Mucosa of stomach (tissue), 1 donor: ENCODE results near the gene SSC5D.

ENCODE experiments used
- H3K27me3 ChIP-seq: one replicate; pipeline ENCODE4 v1.7.0; 2013; ENCODE audit warnings: mild to moderate bottlenecking, low read length; ENCODE audit not compliant: control insufficient read depth, insufficient read depth
- H3K36me3 ChIP-seq: one replicate; pipeline ENCODE4 v1.7.0; 2013; ENCODE audit warnings: low read length; ENCODE audit not compliant: control insufficient read depth, insufficient read depth
- H3K4me1 ChIP-seq: one replicate; pipeline ENCODE4 v1.7.0; 2013; ENCODE audit warnings: mild to moderate bottlenecking, low read length; ENCODE audit not compliant: control insufficient read depth, insufficient read depth
- H3K4me3 ChIP-seq: one replicate; pipeline ENCODE4 v1.7.0; 2013; ENCODE audit warnings: low read length
- H3K9ac ChIP-seq: one replicate; pipeline ENCODE4 v1.7.0; 2013; ENCODE audit warnings: mild to moderate bottlenecking, low read length, moderate library complexity
- H3K9me3 ChIP-seq: one replicate; pipeline ENCODE4 v1.7.0; 2013; ENCODE audit warnings: mild to moderate bottlenecking, low read length, moderate library complexity; ENCODE audit not compliant: control insufficient read depth
- donor health status: Pancreatic carcinoma.

Gene SSC5D

GRCh38 chr19:55486043-55486970 is 1.9 kb upstream of the SSC5D start:
- no peak overlapping the region for H3K9ac ChIP-seq
- no peaks in the 10 kb centered on the region for H3K9me3 ChIP-seq
- no peak overlapping the region for H3K4me3 ChIP-seq
- H3K4me1 ChIP-seq, result peaks cover 32% of the 10 kb centered on the region
- H3K27me3 ChIP-seq, result no peaks in the 10 kb centered on the region
- no peaks in the 10 kb centered on the region for H3K36me3 ChIP-seq

- Histone ChIP-seq H3K4me1 (peaks cover 36% of the 10 kb centered on the region), H3K27me3 (peaks cover 6% of the 10 kb centered on the region), H3K4me3 (no peak overlapping the region), H3K36me3 (no peaks in the 10 kb centered on the region), H3K9me3 (no peaks in the 10 kb centered on the region), H3K9ac (no peak overlapping the region)
These were observed 989 bp upstream of the SSC5D start for GRCh38 chr19:55486971-55487923.

GRCh38 chr19:55488986-55489710 is 912 bp downstream of the SSC5D start:
- H3K4me3 ChIP-seq, result no peak overlapping the region
- peaks cover 11% of the 10 kb centered on the region for H3K27me3 ChIP-seq
- no peak overlapping the region for H3K9ac ChIP-seq
- no peaks in the 10 kb centered on the region for H3K36me3 ChIP-seq
- peaks cover 33% of the 10 kb centered on the region for H3K4me1 ChIP-seq
- no peaks in the 10 kb centered on the region for H3K9me3 ChIP-seq

GRCh38 chr19:55489711-55490477 is 1.7 kb downstream of the SSC5D start:
- H3K9me3 ChIP-seq, result no peaks in the 10 kb centered on the region
- H3K9ac ChIP-seq, result no peak overlapping the region
- H3K27me3 ChIP-seq, result peaks cover 11% of the 10 kb centered on the region
- peaks cover 26% of the 10 kb centered on the region for H3K4me1 ChIP-seq
- no peaks in the 10 kb centered on the region for H3K36me3 ChIP-seq
- H3K4me3 ChIP-seq, result no peak overlapping the region

- H3K36me3 ChIP-seq, result no peaks in the 10 kb centered on the region
- no peak overlapping the region for H3K4me3 ChIP-seq
- H3K9ac ChIP-seq, result no peak overlapping the region
- peaks cover 24% of the 10 kb centered on the region for H3K4me1 ChIP-seq
- H3K9me3 ChIP-seq, result no peaks in the 10 kb centered on the region
- peaks cover 11% of the 10 kb centered on the region for H3K27me3 ChIP-seq
These were observed 2.5 kb downstream of the SSC5D start for GRCh38 chr19:55490478-55491432.

- H3K4me1 ChIP-seq, result peaks cover 19% of the 10 kb centered on the region
- H3K9ac ChIP-seq, result no peak overlapping the region
- no peak overlapping the region for H3K4me3 ChIP-seq
- H3K9me3 ChIP-seq, result no peaks in the 10 kb centered on the region
- H3K36me3 ChIP-seq, result no peaks in the 10 kb centered on the region
- peaks cover 11% of the 10 kb centered on the region for H3K27me3 ChIP-seq
These were observed 3.5 kb downstream of the SSC5D start for GRCh38 chr19:55491546-55492360.

- H3K4me3 ChIP-seq, result no peak overlapping the region
- no peaks in the 10 kb centered on the region for H3K36me3 ChIP-seq
- H3K9ac ChIP-seq, result no peak overlapping the region
- no peaks in the 10 kb centered on the region for H3K9me3 ChIP-seq
- peaks cover 11% of the 10 kb centered on the region for H3K27me3 ChIP-seq
- H3K4me1 ChIP-seq, result peaks cover 13% of the 10 kb centered on the region
These were observed 4.2 kb downstream of the SSC5D start for GRCh38 chr19:55492362-55492944.

- Histone ChIP-seq H3K9me3 (no peaks in the 10 kb centered on the region), H3K4me1 (peaks cover 8% of the 10 kb centered on the region), H3K4me3 (no peak overlapping the region), H3K27me3 (peaks cover 11% of the 10 kb centered on the region), H3K36me3 (no peaks in the 10 kb centered on the region), H3K9ac (no peak overlapping the region)
These were observed 4.9 kb downstream of the SSC5D start for GRCh38 chr19:55493052-55493644.

GRCh38 chr19:55493645-55494171 is 5.5 kb downstream of the SSC5D start:
- H3K9ac ChIP-seq, result no peak overlapping the region
- H3K4me1 ChIP-seq, result peaks cover 5% of the 10 kb centered on the region
- H3K36me3 ChIP-seq, result no peaks in the 10 kb centered on the region
- no peaks in the 10 kb centered on the region for H3K9me3 ChIP-seq
- H3K4me3 ChIP-seq, result no peak overlapping the region
- H3K27me3 ChIP-seq, result peaks cover 11% of the 10 kb centered on the region
